ENCODE results near the gene STAG3.
"Not testable (repeated sequence)": the region's sequence is repeated elsewhere in the genome, so short reads cannot be mapped to it uniquely, and the experiment has no call there.

The STAG3 gene

DNA sequence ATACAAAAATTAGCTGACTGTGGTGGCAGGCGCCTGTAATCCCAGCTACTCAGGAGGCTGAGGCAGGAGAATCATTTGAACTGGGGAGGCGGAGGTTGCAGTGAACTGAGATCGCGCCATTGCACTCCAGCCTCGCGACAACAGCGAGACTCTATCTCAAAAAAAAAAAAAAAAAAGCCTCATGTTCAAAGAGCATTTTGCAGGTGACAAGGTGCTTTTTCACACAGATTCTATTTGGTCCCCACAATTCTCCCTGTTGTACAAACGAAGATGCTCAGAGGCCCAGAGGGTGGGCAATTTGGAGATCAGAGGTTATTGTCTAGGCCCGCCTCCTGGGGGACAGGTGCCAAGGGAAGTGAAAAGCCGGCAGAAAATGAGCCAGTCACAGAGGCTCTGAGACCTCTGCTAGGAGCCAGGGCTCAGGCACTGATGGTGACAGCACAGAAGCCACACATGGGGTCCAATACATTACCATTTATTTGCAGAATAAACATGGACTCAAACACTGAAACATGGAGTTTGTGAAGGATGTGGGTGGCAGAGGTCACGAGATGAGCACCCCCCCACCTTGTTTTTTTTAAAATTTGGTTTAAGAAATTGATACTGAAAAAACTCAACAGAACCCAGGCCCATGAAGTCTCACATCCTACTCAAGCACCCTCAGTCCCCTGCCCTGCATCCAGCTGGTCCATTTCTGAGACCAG lies 8.4 kb upstream of the STAG3 start:
- DNase-seq = no peak
- intact Hi-C loops (cut with DNase I) = no loop called here

- no peak for DNase-seq
- intact Hi-C loops (cut with DNase I) = no loop called here
Measured at GRCh38 chr7:100170101-100170897, 7.4 kb upstream of the STAG3 start.

DNA sequence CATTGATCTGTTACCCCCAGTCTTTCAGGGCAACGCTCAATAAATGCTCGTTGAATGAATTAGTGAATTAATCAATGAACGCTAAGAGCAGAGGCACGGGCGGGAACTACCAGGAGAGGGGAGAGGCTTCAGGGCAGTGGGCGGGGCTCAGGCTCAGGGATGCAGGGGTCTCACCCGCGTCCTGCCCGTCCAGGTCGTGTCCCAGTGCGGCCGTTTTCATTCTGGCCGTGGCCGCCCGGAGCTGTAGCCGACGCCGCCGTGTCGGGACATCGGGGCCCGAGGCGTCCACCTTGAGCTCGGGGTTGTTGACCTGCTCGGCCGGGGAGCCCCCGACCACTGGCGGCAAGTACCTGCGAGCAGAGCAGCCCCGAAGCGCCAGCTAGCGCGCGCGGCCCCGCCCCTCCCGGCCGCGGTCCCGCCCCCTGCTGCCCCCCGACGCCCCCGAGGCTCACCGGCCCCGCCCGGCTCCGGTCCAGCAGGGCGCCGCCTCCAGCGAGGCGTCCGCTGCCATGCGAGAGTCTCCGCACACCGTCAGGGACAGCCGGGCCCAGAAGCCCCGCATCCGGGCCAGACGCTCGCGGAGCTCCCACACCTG lies 6.5 kb upstream of the STAG3 start:
- no peak for DNase-seq
- intact Hi-C loops (cut with DNase I) = no loop called here

GRCh38 chr7:100171840-100172239 lies 5.9 kb upstream of the STAG3 start:
- intact Hi-C loops (cut with DNase I) = no loop called here
- no peak for DNase-seq

DNA sequence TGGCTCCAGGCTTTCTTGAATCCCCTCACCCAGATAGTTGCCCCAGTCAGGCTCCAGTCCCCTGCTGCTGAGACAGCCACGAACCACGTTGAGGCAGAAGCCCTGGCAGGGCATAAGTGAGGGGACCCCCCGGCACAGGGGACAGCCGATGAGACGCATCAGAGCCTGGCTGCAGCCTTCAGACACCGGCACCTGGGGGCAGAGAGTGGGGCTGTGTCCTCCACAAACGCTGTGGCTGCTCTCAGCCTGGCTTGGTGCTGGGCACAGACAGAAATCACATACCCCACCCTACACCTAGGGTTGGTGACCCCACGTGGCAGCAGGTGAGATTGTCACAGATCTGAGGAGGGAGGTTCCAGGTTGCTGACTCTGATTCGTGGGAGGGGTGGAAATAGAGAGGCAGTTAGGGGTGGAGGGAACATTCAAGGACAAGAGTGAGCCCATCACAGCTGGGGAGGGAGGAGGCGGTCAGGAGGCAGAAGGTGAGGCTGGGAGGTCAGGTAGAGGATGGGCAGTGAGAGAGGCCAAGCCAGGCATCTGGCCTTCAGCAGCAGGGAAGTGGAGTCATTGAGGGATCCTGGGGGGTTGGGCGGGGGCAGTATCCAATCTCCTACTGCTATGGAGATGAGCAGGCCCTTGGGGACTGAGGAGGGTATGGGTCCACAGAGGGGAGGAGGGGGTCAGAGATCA lies 3.8 kb upstream of the STAG3 start:
- intact Hi-C loops (cut with DNase I) = no loop called here
- no peak for DNase-seq

DNA sequence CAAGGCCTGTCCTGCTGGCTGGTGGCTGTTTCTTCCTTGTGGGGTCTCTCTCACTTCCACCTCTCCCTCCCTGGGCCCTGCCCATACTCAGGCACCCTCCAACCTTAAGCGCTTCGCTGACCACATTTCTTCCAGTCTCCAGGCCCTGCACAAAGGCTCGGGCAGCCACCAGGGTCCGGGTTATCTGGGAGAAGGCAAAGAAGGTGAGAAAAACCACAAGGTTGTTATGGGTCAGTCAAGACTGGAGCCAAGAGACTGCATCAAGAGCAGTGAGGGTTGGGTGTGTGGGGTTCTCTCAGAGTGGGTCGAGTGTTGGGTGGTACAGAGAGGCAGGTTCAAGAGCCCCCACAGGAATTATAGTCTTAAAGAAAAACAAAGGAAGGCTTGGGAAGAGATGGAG lies 3.1 kb upstream of the STAG3 start:
- no peak for DNase-seq
- intact Hi-C loops (cut with DNase I) = no loop called here

GRCh38 chr7:100175296-100175935 lies 2.3 kb upstream of the STAG3 start:
- peak in 1 of 42 donors; percentile 20 for DNase-seq
- intact Hi-C loops (cut with DNase I) = no loop called here

DNA sequence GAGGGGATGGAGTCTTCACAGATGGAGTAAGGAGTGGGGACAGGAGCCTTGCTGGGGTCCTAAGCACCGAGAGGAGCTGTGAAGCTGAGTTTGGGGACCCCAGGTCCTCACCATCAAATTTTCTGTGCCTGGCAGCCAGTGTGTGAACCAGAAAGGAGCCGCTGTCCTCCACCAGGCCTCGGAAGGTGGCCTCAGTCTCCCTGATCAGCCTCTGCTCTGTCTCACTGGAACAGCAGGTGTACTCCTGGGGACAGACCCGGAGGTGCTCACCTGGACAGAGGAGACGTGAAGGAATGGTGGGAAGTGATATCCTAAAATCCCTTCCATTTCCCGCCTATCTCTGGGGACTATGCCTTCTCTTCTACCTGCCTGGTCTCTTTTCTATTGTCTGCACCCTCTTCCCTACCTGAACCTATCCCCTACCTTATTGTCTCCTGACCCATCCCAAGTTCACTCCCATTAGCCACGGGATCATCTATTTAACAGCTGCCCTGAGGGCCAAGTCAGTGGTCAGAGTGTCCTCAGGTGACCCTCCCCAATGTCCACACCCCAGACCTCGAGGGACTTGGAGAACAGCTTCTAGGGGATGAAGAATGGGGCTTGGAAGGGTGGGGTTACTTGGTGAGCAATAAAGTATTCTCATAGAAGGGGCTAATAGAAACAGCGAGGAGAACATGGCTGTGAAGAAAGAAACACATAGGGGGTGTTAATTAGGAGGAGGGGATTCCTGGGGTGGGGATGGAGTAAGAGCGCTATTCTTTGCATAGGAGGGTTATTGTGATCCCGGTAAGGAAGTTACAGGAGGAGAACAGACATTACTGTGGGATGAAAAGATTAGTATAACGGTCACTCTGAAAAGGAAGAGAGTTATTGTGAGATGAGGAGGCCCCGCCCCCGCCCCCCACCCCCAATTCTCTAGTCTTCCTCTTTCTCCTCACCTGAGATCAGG lies 1.3 kb upstream of the STAG3 start:
- peak in 2 of 42 donors; percentile 15 to 40 for DNase-seq
- intact Hi-C loops (cut with DNase I) = no loop called here

DNA sequence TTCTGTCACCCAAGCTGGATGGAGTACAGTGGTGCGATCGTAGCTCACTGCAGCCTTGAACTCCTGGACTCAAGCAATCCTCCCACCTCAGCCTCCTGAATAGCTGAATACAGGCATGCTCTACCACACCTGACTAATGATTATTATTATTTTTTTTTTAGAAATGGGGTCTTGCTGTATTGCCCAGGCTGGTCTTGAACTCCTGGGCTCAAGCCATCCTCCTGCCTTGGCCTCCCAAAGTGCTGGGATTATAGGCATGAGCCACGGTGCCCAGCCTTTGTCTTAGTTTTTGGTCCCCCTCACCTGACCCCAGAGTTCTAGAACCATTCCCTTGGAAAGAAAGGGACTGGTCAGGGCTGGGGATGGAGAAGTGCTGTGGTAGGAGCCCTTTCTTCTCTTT lies 2.4 kb downstream of the STAG3 start:
- DNase-seq; intact Hi-C loops (cut with DNase I): not testable (repeated sequence)

GRCh38 chr7:100182616-100183015 lies 4.9 kb downstream of the STAG3 start:
- DNase-seq; intact Hi-C loops (cut with DNase I): not testable (repeated sequence)

DNA sequence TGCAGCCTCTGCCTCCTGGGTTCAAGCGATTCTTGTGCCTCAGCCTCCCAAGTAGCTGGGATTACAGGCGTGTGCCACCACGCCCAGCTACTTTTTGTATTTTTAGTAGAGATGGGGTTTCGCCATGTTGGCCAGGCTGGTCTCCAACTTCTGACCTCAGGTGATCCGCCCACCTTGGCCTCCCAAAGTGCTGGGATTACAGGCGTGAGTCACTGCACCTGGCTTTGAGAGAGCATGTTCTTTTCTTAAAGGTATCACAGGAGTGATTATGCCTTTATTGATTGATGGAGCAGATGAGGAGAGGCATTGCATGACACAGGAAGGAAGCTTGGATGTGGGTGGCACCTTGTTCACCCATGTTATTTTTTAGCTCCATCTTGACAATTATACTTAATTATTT lies 5.4 kb downstream of the STAG3 start:
- DNase-seq; intact Hi-C loops (cut with DNase I): not testable (repeated sequence)

DNA sequence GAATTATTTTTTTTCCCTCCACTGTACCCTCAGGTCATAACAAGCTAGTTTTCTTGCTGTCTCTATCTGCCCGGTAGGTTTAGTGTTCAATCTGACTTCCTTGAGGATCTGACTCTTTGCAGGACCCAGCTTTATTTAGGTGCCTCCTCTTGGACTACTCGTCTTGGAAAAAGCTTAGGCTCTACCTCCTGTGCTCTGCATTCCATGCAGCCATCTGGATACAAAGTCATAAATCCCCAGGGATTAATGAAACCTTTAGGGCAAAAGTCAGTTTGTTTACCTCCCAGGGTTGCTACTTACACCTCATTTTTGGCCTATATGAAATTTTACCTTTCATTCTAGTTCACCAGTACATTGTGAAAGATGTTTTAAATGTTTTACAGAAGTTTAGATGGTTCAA lies 8.0 kb downstream of the STAG3 start:
- DNase-seq = no peak
- intact Hi-C loops (cut with DNase I) = no loop called here

GRCh38 chr7:100189061-100189460 lies 11.3 kb downstream of the STAG3 start:
- intact Hi-C loops (cut with DNase I) = no loop called here
- DNase-seq = no peak

- intact Hi-C loops (cut with DNase I) = no loop called here
- DNase-seq = no peak
Measured at GRCh38 chr7:100190048-100190711, 12.5 kb downstream of the STAG3 start.

GRCh38 chr7:100191775-100192174 lies 14.1 kb downstream of the STAG3 start:
- no peak for DNase-seq
- intact Hi-C loops (cut with DNase I) = no loop called here

GRCh38 chr7:100192281-100192862 lies 14.7 kb downstream of the STAG3 start:
- DNase-seq; intact Hi-C loops (cut with DNase I): not testable (repeated sequence)

DNA sequence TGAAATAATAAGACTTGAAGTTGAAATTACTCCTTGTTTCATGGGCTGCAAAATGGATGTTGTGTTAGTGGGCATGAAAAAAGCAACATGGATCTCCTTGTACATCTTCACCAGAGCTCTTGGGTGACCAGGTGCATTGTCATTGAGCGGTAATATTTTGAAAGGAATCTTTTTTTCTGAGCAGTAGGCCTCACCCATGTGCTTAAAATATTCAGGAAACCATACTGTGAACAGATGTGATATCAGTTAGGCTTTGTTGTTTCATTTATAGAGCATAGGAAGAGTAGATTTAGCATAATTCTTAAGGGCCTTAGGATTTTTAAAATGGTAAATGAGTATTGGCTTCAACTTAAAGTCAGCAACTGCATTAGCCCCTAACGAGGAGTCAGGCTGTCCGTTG lies 15.3 kb downstream of the STAG3 start:
- DNase-seq = no peak
- intact Hi-C loops (cut with DNase I) = no loop called here
